Fibroblast of mammary gland (primary cell): Measurements from ENCODE around the gene FCRL6.
A peak's percentile ranks its signal among the peaks of the same experiment; 100 is the strongest.

Source experiments
- DNase-seq: peaks from one replicate; pipeline ENCODE4 v3.0.0-alpha.2; 2010; ENCODE audit warnings: low read depth
- H3K4me3 ChIP-seq: 2 replicates; pipeline ENCODE4 v1.5.1; 2011; ENCODE audit warnings: low read depth, mild to moderate bottlenecking, low read length, moderate library complexity; ENCODE audit not compliant: control insufficient read depth
- CTCF ChIP-seq: conservative IDR thresholded peaks from 2 replicates; pipeline ENCODE4 v1.5.1; 2011; ENCODE audit warnings: low read depth, low read length, inconsistent platforms; ENCODE audit not compliant: control insufficient read depth, insufficient read depth

Gene FCRL6

DNA sequence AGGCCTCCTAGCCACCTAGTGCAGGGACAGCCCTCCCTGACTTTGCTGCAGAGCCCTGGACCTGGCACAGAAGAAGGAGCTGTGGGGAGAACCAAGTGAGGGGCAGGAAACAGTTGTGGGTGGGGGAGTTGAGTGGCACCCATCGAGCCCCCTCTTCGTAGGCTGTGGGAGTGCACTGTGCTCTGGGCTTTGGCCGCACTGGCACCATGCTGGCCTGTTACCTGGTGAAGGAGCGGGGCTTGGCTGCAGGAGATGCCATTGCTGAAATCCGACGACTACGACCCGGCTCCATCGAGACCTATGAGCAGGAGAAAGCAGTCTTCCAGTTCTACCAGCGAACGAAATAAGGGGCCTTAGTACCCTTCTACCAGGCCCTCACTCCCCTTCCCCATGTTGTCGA is 20.2 kb upstream of the FCRL6 start:
- H3K4me3 ChIP-seq = peak overlapping the region; percentile 61
- DNase-seq = no peak
- no peak for TF ChIP-seq CTCF

DNA sequence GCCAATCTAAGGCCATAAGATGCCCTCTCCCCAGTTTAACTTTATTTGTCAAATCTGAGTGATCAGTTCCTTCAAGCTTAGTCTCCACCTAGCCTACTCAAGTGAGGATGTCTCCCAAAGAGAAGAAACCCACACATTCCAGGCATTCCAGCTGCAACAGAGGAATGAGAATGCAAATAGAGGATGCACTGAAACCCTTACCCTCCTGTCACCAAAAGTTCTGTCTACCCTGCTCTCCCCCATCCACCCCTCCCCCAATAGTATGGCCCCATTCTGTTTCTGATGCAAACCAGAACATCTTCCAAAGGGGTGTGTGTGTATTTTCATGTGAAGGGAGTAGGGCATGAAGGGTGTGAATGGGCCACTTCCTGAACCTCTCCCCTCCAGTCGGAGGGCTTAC is 18.4 kb upstream of the FCRL6 start:
- no peak for TF ChIP-seq CTCF
- no peak for DNase-seq
- no peak overlapping the region for H3K4me3 ChIP-seq

DNA sequence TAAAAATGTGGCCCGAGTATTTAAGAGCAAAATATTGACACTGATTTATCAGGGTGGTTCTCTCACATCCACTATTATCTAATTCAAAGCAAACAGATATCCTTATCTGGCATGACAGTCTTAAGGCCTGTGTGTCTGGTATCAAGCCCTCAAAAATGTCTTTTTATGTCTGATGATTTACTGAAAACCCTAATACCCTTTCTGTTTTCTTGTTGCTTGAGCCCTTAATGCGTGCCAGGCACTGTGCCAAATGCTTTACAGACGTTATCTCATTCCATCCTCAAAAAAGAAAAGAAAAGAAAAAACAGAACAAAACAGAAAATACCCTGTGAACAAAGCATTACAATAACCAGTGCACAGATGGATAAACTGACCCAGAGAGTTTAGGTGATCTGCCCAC is 15.7 kb upstream of the FCRL6 start:
- no peak for TF ChIP-seq CTCF
- H3K4me3 ChIP-seq = no peak overlapping the region
- DNase-seq = no peak

DNA sequence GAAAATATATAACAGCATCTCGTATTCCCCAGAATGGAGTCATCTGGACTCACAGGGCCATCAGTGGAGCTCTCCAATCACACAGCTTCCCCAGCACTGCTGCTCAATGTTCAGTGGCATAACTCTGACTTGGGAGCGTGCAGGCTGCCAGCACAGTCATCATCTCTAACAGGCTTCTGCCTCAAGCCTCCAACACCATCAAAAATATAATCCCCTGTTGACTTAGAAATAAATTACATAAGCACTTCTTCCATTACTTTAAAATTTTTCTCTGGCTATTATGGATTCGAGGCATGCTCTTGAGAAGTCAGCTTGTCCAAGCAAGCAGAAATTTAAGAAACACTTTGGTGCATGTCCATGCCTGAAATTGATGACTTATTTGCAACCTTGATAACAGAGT is 15.2 kb upstream of the FCRL6 start:
- no peak overlapping the region for H3K4me3 ChIP-seq
- peak; percentile 58 for DNase-seq
- TF ChIP-seq CTCF = no peak

DNA sequence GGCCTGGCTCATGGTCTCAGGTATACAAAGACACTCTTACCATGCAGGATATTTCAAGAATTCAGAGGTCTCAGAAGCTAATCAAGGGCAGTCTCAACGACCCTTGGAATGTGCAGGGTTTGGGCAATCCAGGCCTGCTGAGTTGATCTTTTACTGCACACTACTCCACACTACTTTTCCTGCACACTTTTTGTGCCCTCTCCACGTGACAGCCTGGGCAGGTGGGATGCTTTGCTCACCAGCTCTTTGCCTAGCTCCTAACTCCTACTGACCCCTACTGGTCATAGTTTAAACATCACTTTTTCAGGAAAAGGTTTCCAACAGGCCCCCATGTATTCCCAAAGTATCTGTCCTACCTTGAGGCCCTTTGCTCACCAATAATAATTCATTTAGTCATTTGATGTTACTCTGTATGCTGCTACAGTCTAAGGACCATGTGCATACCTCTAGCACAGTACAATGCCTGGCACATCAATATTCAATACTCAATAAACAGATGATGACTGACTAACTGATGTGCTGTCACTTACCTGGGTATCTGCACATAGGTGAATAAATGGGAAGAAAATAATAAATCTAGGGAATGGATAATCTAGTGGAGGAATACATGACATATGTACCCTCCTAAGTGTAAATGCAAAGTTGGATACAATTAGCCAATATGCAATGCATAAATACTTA is 11.8 kb upstream of the FCRL6 start:
- peak; percentile 71 for TF ChIP-seq CTCF
- H3K4me3 ChIP-seq = no peak overlapping the region
- DNase-seq = peak; percentile 49

- no peak for TF ChIP-seq CTCF
- H3K4me3 ChIP-seq = no peak overlapping the region
- DNase-seq = no peak
Observed at GRCh38 chr1:159791031-159791430, 11.1 kb upstream of the FCRL6 start.

DNA sequence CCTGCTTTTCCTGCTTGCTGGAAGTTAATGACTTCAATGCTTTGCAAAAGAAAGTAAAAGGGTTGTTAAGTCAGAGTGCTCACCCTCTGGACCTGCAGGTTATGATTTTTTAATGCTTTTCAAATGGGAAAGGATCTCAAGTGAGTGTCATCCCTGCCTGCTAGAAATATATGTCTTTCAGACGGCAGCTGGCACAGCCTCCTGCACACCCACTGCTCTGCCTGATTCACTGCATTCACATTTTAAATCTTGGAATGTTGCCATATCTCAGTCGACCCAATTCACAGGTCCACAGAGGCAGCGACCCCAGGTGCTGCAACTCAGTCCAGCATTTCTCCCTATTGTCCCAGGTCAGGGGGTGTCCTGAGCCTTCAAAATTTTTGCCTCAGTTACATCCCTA is 10.7 kb upstream of the FCRL6 start:
- TF ChIP-seq CTCF = no peak
- DNase-seq = no peak
- H3K4me3 ChIP-seq = no peak overlapping the region
